ENCODE measurements around the gene CD38.

DNA sequence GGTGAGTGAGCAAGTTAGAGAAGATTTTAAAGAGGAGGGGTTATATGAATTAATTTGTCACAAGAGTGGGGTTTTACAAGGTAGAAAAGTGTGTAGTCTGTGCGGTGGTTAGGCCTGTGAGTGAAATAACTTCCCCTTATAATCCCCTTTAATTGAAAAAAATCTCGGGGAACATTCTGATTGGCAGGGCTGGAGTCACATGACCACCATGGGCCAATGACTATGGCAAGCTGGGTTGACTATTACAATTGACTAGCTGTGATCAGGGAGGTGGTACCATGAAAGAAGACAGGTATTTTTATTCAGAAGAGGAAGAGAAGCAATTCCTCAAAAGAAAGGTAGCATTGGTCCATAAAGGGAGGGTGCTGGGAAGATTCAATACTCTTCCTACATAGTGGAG, 27.0 kb upstream of the CD38 start:
- no peak for TF ChIP-seq POLR2A (IDR thresholded peaks at IDR 0.05)
- TF ChIP-seq, protein P1, sequence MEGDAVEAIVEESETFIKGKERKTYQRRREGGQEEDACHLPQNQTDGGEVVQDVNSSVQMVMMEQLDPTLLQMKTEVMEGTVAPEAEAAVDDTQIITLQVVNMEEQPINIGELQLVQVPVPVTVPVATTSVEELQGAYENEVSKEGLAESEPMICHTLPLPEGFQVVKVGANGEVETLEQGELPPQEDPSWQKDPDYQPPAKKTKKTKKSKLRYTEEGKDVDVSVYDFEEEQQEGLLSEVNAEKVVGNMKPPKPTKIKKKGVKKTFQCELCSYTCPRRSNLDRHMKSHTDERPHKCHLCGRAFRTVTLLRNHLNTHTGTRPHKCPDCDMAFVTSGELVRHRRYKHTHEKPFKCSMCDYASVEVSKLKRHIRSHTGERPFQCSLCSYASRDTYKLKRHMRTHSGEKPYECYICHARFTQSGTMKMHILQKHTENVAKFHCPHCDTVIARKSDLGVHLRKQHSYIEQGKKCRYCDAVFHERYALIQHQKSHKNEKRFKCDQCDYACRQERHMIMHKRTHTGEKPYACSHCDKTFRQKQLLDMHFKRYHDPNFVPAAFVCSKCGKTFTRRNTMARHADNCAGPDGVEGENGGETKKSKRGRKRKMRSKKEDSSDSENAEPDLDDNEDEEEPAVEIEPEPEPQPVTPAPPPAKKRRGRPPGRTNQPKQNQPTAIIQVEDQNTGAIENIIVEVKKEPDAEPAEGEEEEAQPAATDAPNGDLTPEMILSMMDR (IDR thresholded peaks at IDR 0.05) = no peak
- no peak for TF ChIP-seq POLR2AphosphoS5 (IDR thresholded peaks at IDR 0.05)

All from suprapubic skin (tissue), 4 donors.